ENCODE results near the gene MARCHF10. TPM values are rescaled to one million over a fixed set of nuclear protein-coding genes. Genes with fewer than 3 reads are reported as not detected.

The MARCHF10 gene
- polyA plus RNA-seq, 1 experiment, result 0.14 TPM

DNA sequence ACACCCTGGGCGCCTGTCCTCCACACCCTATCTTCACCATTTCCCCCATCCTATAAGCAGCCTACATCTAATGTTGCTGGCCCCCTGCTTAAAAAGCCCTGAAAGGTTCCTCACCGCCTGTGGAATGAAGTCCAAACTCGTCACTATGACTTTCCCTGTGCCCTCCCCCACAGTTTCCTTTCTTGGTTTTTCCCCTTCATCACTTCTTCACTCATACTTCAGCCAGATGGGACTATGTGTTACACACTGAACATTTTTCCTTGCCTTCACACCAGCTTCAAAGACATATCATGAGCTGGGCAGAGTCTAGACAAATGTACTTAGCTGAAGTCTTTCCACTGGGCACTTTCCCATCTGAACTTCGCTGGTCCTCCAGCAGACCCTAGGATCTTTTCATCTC lies 1.5 kb upstream of the MARCHF10 start:
- no peak for DNase-seq (ENCODE audit: low read depth, low spot score)
- CTCF ChIA-PET, result interaction anchor here (0.7 kb wide), 1 partner anchor 14 kb away, joined by 3 read pairs; no protein-coding TSS in a partner anchor

DNA sequence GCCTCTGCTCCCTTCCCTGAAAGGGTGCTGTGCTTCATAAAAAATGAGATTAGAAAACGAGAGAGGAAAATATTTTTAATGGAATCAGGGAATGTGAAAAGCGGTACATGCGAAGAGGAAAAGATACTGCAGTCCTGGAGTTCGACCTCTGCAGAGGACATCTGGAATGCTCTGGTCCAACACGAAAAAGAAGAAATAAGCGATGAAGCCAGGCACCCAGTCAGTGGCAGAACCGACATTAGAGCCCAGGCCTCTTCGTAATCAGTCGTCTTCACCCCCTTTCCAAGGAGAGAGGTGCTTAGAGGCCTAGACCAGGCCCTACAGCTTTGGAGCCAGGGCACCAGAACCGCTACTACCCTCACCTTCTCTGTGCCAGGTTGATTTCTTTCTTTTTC lies 459 bp upstream of the MARCHF10 start:
- Histone ChIP-seq H3K4me3 (ENCODE audit: low read depth, low read length) (no peak overlapping the region), H3K9me3 (ENCODE audit: control insufficient read depth, insufficient read depth, low read length) (no peaks in the 10 kb centered on the region), H3K27me3 (ENCODE audit: control insufficient read depth, insufficient read depth, low read length) (no peaks in the 10 kb centered on the region), H3K27ac (ENCODE audit: low read depth, low read length) (no peak overlapping the region)
- TF ChIP-seq, protein P1, sequence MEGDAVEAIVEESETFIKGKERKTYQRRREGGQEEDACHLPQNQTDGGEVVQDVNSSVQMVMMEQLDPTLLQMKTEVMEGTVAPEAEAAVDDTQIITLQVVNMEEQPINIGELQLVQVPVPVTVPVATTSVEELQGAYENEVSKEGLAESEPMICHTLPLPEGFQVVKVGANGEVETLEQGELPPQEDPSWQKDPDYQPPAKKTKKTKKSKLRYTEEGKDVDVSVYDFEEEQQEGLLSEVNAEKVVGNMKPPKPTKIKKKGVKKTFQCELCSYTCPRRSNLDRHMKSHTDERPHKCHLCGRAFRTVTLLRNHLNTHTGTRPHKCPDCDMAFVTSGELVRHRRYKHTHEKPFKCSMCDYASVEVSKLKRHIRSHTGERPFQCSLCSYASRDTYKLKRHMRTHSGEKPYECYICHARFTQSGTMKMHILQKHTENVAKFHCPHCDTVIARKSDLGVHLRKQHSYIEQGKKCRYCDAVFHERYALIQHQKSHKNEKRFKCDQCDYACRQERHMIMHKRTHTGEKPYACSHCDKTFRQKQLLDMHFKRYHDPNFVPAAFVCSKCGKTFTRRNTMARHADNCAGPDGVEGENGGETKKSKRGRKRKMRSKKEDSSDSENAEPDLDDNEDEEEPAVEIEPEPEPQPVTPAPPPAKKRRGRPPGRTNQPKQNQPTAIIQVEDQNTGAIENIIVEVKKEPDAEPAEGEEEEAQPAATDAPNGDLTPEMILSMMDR (IDR thresholded peaks at IDR 0.05; ENCODE audit: low read depth, low read length), result no peak
- ChIA-PET CTCF (no interaction called here), POLR2A (interaction anchor here (0.7 kb wide), 1 partner anchor 830 kb away, joined by 5 read pairs; no protein-coding TSS in a partner anchor)
- DNase-seq (ENCODE audit: low read depth, low spot score), result no peak

More for the DNA sequence above, 1.5 kb upstream of the MARCHF10 start:
- Histone ChIP-seq H3K27ac (ENCODE audit: low read depth, low read length) (no peak overlapping the region), H3K27me3 (ENCODE audit: control insufficient read depth, insufficient read depth, low read length) (no peaks in the 10 kb centered on the region), H3K4me3 (ENCODE audit: low read depth, low read length) (no peak overlapping the region), H3K9me3 (ENCODE audit: control insufficient read depth, insufficient read depth, low read length) (no peaks in the 10 kb centered on the region)
- POLR2A ChIA-PET, result no interaction called here
- TF ChIP-seq, protein P1 (IDR thresholded peaks at IDR 0.05; ENCODE audit: low read depth, low read length), result no peak

DNA sequence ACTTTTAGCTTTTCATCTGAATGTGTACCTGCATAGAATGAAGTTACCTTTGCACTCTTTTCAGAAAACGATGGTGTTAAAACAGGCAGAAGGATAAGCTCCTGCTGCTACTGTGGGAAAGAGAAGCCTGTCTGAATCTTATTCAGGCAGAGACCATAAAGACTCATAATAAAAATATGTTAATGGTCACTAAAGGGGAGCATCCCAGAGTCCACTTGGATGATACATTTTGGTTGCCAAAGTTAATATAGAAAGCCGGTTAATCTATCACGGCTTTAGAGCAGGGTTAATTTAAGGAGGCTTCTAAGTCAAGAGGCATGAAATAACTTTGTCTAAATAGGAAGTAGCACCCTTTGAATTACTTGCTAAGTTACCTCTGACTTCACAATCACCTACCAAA lies 2.9 kb downstream of the MARCHF10 start:
- Histone ChIP-seq H3K27ac (ENCODE audit: low read depth, low read length) (no peak overlapping the region), H3K27me3 (ENCODE audit: control insufficient read depth, insufficient read depth, low read length) (no peaks in the 10 kb centered on the region), H3K4me3 (ENCODE audit: low read depth, low read length) (no peak overlapping the region), H3K9me3 (ENCODE audit: control insufficient read depth, insufficient read depth, low read length) (no peaks in the 10 kb centered on the region)
- ChIA-PET CTCF (interaction anchor here (0.7 to 1.5 kb wide), 2 partner anchors 49 to 601 kb away, joined by 3 to 4 read pairs; no protein-coding TSS in a partner anchor), POLR2A (no interaction called here)
- no peak for DNase-seq (ENCODE audit: low read depth, low spot score)
- TF ChIP-seq, protein P1 (IDR thresholded peaks at IDR 0.05; ENCODE audit: low read depth, low read length), result no peak

DNA sequence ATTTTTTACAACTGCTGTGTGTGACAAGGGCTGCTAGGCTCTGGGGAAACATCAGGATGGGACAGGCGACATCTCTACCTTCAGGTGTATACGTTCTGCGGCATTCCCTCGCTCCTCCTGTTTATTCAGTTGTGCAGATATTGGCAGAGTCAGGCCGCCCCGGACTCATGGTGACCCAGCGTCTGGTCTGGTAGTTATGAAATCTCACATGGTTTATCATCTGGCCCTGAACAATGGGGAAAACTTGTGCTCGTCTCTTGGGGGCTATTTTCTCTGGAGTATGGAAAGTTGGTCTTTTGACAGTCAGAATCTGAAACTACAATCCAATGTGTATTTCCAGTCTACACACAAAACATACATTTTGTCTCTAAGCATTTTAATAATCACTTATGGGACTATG lies 3.3 kb downstream of the MARCHF10 start:
- no peak for DNase-seq (ENCODE audit: low read depth, low spot score)
- POLR2A ChIA-PET, result interaction anchor here (1.2 kb wide), 1 partner anchor 22 kb away, joined by 4 read pairs; no protein-coding TSS in a partner anchor
- Histone ChIP-seq H3K9me3 (ENCODE audit: control insufficient read depth, insufficient read depth, low read length) (no peaks in the 10 kb centered on the region), H3K4me3 (ENCODE audit: low read depth, low read length) (no peak overlapping the region), H3K27ac (ENCODE audit: low read depth, low read length) (no peak overlapping the region), H3K27me3 (ENCODE audit: control insufficient read depth, insufficient read depth, low read length) (no peaks in the 10 kb centered on the region)
- CTCF ChIA-PET, result interaction anchor here (0.7 to 1.5 kb wide), 2 partner anchors 48 to 602 kb away, joined by 3 to 4 read pairs; no protein-coding TSS in a partner anchor
- TF ChIP-seq, protein P1 (IDR thresholded peaks at IDR 0.05; ENCODE audit: low read depth, low read length), result no peak

DNA sequence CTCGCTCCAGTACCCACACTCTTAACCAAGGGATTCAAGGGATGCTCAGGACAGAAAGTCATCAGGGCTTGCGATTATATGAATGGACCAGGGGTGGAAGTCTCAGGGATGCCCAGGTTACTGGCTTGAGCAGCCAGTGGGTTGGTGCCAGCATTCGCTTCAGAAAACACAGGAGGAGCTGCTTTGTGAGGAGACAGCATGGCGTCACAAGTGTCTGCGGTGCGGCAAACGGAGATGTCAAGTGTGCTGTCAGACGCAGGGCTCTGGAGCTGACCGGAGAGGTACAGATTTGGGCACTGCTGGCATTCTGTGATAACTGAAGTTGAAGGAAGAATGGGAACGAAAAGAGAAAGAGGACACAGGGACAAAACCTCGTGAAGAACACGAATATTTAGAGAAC lies 4.1 kb downstream of the MARCHF10 start:
- TF ChIP-seq, protein P1 (IDR thresholded peaks at IDR 0.05; ENCODE audit: low read depth, low read length), result no peak
- CTCF ChIA-PET, result interaction anchor here (1.5 kb wide), 1 partner anchor 603 kb away, joined by 4 read pairs; no protein-coding TSS in a partner anchor
- H3K4me3 ChIP-seq (ENCODE audit: low read depth, low read length), result no peak overlapping the region
- H3K9me3 ChIP-seq (ENCODE audit: control insufficient read depth, insufficient read depth, low read length), result no peaks in the 10 kb centered on the region
- no peak overlapping the region for H3K27ac ChIP-seq (ENCODE audit: low read depth, low read length)
- POLR2A ChIA-PET, result interaction anchor here (1.2 kb wide), 1 partner anchor 22 kb away, joined by 4 read pairs; no protein-coding TSS in a partner anchor
- H3K27me3 ChIP-seq (ENCODE audit: control insufficient read depth, insufficient read depth, low read length), result no peaks in the 10 kb centered on the region
- DNase-seq (ENCODE audit: low read depth, low spot score), result no peak
